ENCODE data around the gene GPRC5A.

- no peak for TF ChIP-seq POLR2A (IDR thresholded peaks at IDR 0.05)
- TF ChIP-seq POLR2AphosphoS5 (IDR thresholded peaks at IDR 0.05; ENCODE audit: insufficient read depth in 1 of 2, low read depth in 1 of 2) = no peak
- no peak for TF ChIP-seq CTCF (IDR thresholded peaks at IDR 0.05)
These were observed 5.9 kb downstream of the GPRC5A start for GRCh38 chr12:12897302-12897701.
